CD14-positive monocyte (primary cell): ENCODE measurements around the gene RPUSD3. TPM values are rescaled to one million over a fixed set of nuclear protein-coding genes. Genes with fewer than 3 reads are reported as not detected.

Experiments used
- DNase-seq, 3 donors: peaks; one replicate each; pipeline ENCODE4 v3.0.0-alpha.2; 2011 to 2022
- H2AFZ ChIP-seq: 2 replicates; pipeline ENCODE4 v1.6.0; 2012; ENCODE audit warnings: mild to moderate bottlenecking, low read depth, low read length, inconsistent platforms; ENCODE audit not compliant: insufficient read depth, poor library complexity, severe bottlenecking
- H3K27ac ChIP-seq, 2 donors: 1 replicate in 1 of 2; 2 replicates in 1 of 2; pipeline ENCODE4 v1.5.1; 2012 to 2013; ENCODE audit warnings: low read length in 2 of 2, control low read depth in 1 of 2, inconsistent platforms in 1 of 2, low read depth in 1 of 2, mild to moderate bottlenecking in 1 of 2
- H3K27me3 ChIP-seq, 2 donors: one replicate each; pipeline versions ENCODE4 v1.6.0 to v1.6.1; 2011 to 2013; ENCODE audit warnings: low read length in 2 of 2; ENCODE audit not compliant: control insufficient read depth in 2 of 2, insufficient read depth in 2 of 2
- H3K36me3 ChIP-seq, 2 donors: replicated peaks in 1 of 2; 1 replicate in 1 of 2; 2 replicates in 1 of 2; pipeline versions ENCODE4 v1.5.1 to v1.6.1; 2012 to 2013; ENCODE audit warnings: low read length in 2 of 2, control low read depth in 1 of 2, inconsistent platforms in 1 of 2, mild to moderate bottlenecking in 1 of 2; ENCODE audit not compliant: insufficient read depth in 2 of 2, control insufficient read depth in 1 of 2
- H3K4me1 ChIP-seq, 2 donors: 1 replicate in 1 of 2; 2 replicates in 1 of 2; pipeline versions ENCODE4 v1.5.1 to v1.6.1; 2012 to 2013; ENCODE audit warnings: low read length in 2 of 2, control low read depth in 1 of 2, inconsistent platforms in 1 of 2, mild to moderate bottlenecking in 1 of 2, moderate library complexity in 1 of 2; ENCODE audit not compliant: insufficient read depth in 2 of 2, control insufficient read depth in 1 of 2
- H3K4me2 ChIP-seq: replicated peaks from 2 replicates; pipeline ENCODE3; 2012; ENCODE audit warnings: low read length, moderate library complexity, mild to moderate bottlenecking; ENCODE audit not compliant: poor library complexity, severe bottlenecking; ENCODE audit errors: extremely low read depth
- H3K4me3 ChIP-seq, 3 experiments: fragments of 200-600 bp in 1 of 3; sonication (generic) in 1 of 3; replicated peaks in 1 of 3; 1 replicate in 2 of 3; 2 replicates in 1 of 3; pipeline ENCODE4 v1.5.1; 2011 to 2013; ENCODE audit warnings: low read length in 3 of 3, mild to moderate bottlenecking in 3 of 3, control low read depth in 2 of 3, low read depth in 2 of 3, inconsistent platforms in 1 of 3, moderate library complexity in 1 of 3
- H3K79me2 ChIP-seq: 2 replicates; pipeline ENCODE4 v1.6.0; 2012; ENCODE audit warnings: mild to moderate bottlenecking, control low read depth, inconsistent platforms, low read length, moderate library complexity; ENCODE audit not compliant: insufficient read depth
- H3K9ac ChIP-seq: 2 replicates; pipeline ENCODE4 v1.6.0; 2017; ENCODE audit warnings: low read length, mild to moderate bottlenecking; ENCODE audit not compliant: insufficient read depth, poor library complexity, severe bottlenecking
- H3K9me3 ChIP-seq, 2 donors: replicated peaks in 1 of 2; 1 replicate in 1 of 2; 2 replicates in 1 of 2; pipeline versions ENCODE4 v1.5.1 to v1.6.1; 2012 to 2013; ENCODE audit warnings: low read length in 2 of 2, control low read depth in 1 of 2; ENCODE audit not compliant: control insufficient read depth in 1 of 2, insufficient read depth in 1 of 2
- H4K20me1 ChIP-seq: 2 replicates; pipeline ENCODE4 v1.6.0; 2012; ENCODE audit warnings: mild to moderate bottlenecking, low read length, control low read depth, moderate library complexity; ENCODE audit not compliant: insufficient read depth
- H3K27ac Mint-ChIP-seq, 7 donors: one replicate each; pipeline ENCODE4 v1.8.0; 2020; ENCODE audit warnings: mild to moderate bottlenecking in 7 of 7, mixed read lengths in 7 of 7, moderate library complexity in 6 of 7, inconsistent platforms in 2 of 7
- H3K27me3 Mint-ChIP-seq, 3 donors: one replicate each; pipeline ENCODE4 v1.8.0; 2021 to 2022; ENCODE audit warnings: low read depth in 3 of 3, mild to moderate bottlenecking in 3 of 3, mixed read lengths in 3 of 3, moderate library complexity in 3 of 3, inconsistent platforms in 1 of 3
- H3K36me3 Mint-ChIP-seq, 2 donors: one replicate each; pipeline ENCODE4 v1.8.0; 2020; ENCODE audit warnings: mixed read lengths in 2 of 2, inconsistent platforms in 1 of 2, mild to moderate bottlenecking in 1 of 2
- H3K4me1 Mint-ChIP-seq: one replicate; pipeline ENCODE4 v1.8.0; 2020; ENCODE audit warnings: mild to moderate bottlenecking, mixed read lengths
- H3K4me3 Mint-ChIP-seq, 2 donors: one replicate each; pipeline ENCODE4 v1.8.0; 2020; ENCODE audit warnings: mild to moderate bottlenecking in 2 of 2, mixed read lengths in 2 of 2, moderate library complexity in 1 of 2
- H3K9me3 Mint-ChIP-seq, 7 donors: one replicate each; pipeline ENCODE4 v1.8.0; 2020 to 2022; ENCODE audit warnings: mixed read lengths in 7 of 7, mild to moderate bottlenecking in 6 of 7, moderate library complexity in 6 of 7, inconsistent platforms in 2 of 7
- CTCF ChIP-seq: fragments of 200-600 bp; IDR thresholded peaks from one replicate; pipeline ENCODE4 v1.8.0; 2022; ENCODE audit warnings: antibody characterized with exemption, mild to moderate bottlenecking
- WGBS: methylation state at CpG from one replicate; pipeline ENCODE4 v1.1.5; 2013; ENCODE audit warnings: missing lambda C conversion rate; ENCODE audit not compliant: insufficient coverage; 5-methylcytosine and 5-hydroxymethylcytosine counted together
- intact Hi-C, 2 donors: fragments of 100-400 bp; cut with micrococcal nuclease; formaldehyde crosslinking; loops; one replicate each; pipeline versions ENCODE4 v1.15.0 to v1.15.1; 2023
- polyA plus RNA-seq, 3 donors: library from polyadenylated mRNA; depleted of rRNA in 1 of 3; unstranded in 2 of 3; stranded (reverse) in 1 of 3; fragments of 300-500 nt in 2 of 3; fragments of >200 nt in 1 of 3; fragmentation: Illumina TruSeq in 2 of 3; gene quantifications; 1 replicate in 2 of 3; 2 replicates in 1 of 3; pipeline ENCODE4 v1.2.3, GENCODE V29; 2012 to 2021

Gene RPUSD3
- polyA plus RNA-seq, 3 donors: 42.6 to 51.5 (median 43.4) TPM

GRCh38 chr3:9803494-9803893 lies 40.3 kb downstream of the RPUSD3 start:
- Histone ChIP-seq H3K9ac (no peak overlapping the region), H3K27me3 (no peaks in the 10 kb centered on the region), H3K4me2 (no peak overlapping the region), H3K4me1 (no peaks in the 10 kb centered on the region), H3K36me3 (peaks cover 86 to 94% of the 10 kb centered on the region in 2 donors), H3K79me2 (peaks cover 49% of the 10 kb centered on the region), H3K27ac (peak overlapping the region in 1 of 2 donors; percentile 8), H2AFZ (no peak overlapping the region), H4K20me1 (peaks cover 85% of the 10 kb centered on the region), H3K4me3 (no peak overlapping the region), H3K9me3 (no peaks in the 10 kb centered on the region)
- intact Hi-C loops: no loop called here
- H3K36me3 Mint-ChIP-seq: peaks cover 77 to 89% of the 10 kb centered on the region in 2 donors
- no peaks in the 10 kb centered on the region for H3K9me3 Mint-ChIP-seq
- no peak overlapping the region for H3K4me3 Mint-ChIP-seq
- no peaks in the 10 kb centered on the region for H3K27me3 Mint-ChIP-seq
- DNase-seq: no peak
- WGBS: no CpG with 5 or more reads among the region's 1 CpG
- TF ChIP-seq CTCF: no peak
- H3K4me1 Mint-ChIP-seq: peaks cover 9% of the 10 kb centered on the region
- H3K27ac Mint-ChIP-seq: peak overlapping the region in 4 of 7 donors; percentile 36 to 84 (median 58)

- H3K4me1 ChIP-seq: peaks cover 2 to 3% of the 10 kb centered on the region in 2 donors
- H3K79me2 ChIP-seq: peaks cover 78% of the 10 kb centered on the region
- H3K27ac Mint-ChIP-seq: peak overlapping the region in 1 of 7 donors; percentile 40
- no peak overlapping the region for H3K9ac ChIP-seq
- peaks cover 71 to 92% of the 10 kb centered on the region in 2 donors for H3K36me3 Mint-ChIP-seq
- peaks cover 98% of the 10 kb centered on the region for H4K20me1 ChIP-seq
- H2AFZ ChIP-seq: no peak overlapping the region
- H3K9me3 Mint-ChIP-seq: no peaks in the 10 kb centered on the region
- peaks cover 3% of the 10 kb centered on the region for H3K4me1 Mint-ChIP-seq
- DNase-seq: no peak
- H3K27me3 ChIP-seq: no peaks in the 10 kb centered on the region
- H3K36me3 ChIP-seq: peaks cover 79 to 100% of the 10 kb centered on the region in 2 donors
- peak; percentile 9 for TF ChIP-seq CTCF
- no peak overlapping the region for H3K4me3 ChIP-seq
- 82% methylated on average over 2 of the region's 5 CpGs for WGBS
- no peaks in the 10 kb centered on the region for H3K9me3 ChIP-seq
- no peaks in the 10 kb centered on the region for H3K27me3 Mint-ChIP-seq
- intact Hi-C loops: no loop called here
- no peak overlapping the region for H3K4me3 Mint-ChIP-seq
- H3K27ac ChIP-seq: no peak overlapping the region
- H3K4me2 ChIP-seq: no peak overlapping the region
Observed at GRCh38 chr3:9800529-9800928, 43.3 kb downstream of the RPUSD3 start.
